Right forelimb (tissue), 1 donor: Measurements from ENCODE around the gene NAPEPLD.
"Not testable (repeated sequence)": the region's sequence is repeated elsewhere in the genome, so short reads cannot be mapped to it uniquely, and the experiment has no call there.

ENCODE experiments used
- DNase-seq: peaks from one replicate; pipeline ENCODE4 v3.0.0-alpha.2; 2018

The NAPEPLD gene

DNA sequence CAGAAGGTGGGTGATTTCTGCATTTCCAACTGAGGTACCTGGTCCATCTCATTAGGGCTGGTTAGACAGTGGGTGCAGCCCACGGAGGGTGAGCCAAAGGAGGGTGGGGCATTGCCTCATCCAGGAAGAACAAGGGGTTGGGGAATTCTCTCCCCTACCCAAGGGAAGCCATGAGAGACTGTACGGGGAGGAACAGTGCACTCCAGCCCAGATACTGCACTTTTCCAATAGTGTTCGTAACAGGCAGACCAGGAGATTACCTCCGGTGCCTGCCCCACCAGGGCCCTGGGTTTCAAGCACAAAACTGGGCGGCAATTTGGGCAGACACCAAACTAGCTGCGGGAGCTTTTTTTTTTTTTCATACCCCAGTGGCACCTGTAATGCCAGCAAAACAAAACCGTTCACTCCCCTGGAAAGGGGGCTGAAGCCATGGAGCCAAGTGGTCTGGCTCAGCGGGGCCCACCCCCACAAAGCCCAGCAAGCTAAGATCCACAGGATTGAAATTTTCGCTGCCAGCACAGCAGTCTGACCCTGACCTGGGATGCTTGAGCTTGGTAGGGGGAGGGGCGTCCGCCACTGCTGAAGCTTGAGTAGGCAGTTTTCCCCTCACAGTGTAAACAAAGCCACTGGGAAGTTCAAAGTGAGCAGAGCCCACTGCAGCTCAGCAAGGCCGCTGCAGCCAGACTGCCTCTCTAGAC is 42.7 kb downstream of the NAPEPLD start:
- no peak for DNase-seq

DNA sequence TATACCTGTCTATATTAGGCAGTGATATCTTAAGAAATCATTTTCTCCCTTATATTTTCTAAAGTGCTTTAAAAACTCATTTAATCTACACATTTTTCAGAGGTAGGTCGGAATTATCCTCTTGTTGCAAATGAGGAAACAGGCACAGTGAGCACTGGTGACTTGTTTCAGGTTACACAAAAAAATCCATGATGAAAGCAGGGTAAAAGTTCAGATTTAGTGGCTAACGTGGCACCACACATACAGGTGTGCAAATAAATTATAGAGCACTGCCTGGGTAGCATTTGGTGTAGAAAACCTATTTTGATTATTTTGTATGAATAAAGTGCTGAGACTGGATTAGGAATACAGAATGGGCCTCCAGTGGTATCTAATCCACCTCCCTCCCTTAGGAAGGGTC is 47.4 kb downstream of the NAPEPLD start:
- DNase-seq = no peak

DNA sequence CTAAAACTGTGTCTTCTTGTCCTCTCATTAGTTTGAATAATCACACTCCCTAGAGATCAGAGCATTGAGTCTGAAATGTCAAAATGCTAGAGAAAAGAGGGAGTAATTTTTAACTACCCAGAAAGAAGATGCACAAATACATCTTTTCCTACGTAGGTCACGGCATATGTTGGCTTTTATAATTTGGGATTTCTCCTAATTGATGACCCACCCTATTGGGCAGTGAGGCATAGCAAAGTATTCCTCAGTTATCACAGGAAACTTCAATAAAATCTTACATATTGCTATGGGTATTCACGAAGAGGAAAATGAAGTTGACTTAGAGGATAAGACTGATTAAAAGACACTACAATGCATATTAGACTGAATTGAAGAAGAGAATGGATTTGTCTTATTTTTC is 48.6 kb downstream of the NAPEPLD start:
- no peak for DNase-seq

DNA sequence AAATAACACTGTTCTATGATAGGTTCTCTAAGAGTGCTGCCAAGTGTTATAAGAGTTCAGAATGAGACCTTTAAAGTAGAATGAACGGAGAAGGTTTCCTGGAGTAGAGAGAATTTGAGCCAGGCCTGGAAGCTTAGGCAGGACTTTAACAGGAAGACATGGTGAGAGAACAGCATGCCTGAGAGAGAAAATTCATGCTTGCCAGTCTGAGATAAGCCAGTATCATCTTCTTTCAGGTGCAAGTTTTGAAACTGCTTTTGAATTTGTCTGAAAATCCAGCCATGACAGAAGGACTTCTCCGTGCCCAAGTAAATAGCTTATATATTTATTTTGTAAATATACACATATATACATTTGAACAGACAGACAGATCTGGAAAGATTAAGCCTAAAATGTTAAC is 51.9 kb downstream of the NAPEPLD start:
- no peak for DNase-seq

DNA sequence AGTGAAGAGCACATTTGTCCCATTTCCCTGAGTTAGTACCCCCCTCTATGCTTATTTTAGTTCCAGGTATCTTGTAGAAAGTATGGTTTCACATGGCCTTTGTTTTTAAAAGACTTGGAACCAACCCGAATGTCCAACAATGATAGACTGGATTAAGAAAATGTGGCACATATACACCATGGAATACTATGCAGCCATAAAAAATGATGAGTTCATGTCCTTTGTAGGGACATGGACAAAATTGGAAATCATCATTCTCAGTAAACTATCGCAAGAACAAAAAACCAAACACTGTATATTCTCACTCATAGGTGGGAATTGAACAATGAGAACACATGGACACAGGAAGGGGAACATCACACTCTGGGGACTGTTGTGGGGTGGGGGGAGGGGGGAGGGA is 53.3 kb downstream of the NAPEPLD start:
- DNase-seq = not testable (repeated sequence)

DNA sequence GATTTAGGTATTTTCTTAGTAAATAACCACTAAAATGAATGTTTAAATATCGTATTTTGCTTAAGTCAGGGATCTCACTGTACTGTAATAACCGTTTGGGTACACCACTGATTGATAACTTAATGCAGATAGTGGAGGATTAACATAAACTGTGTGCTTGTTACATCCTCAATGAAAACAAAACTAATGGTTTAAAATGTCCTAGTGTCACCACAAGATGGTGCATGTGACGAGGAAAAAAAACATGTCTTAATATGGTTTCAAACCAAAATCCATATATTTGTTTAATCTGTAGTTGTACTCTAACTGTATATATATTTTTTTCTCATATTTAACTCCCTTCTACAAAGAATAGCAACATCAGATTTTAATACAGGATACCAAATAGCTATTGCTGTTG is 54.8 kb downstream of the NAPEPLD start:
- no peak for DNase-seq

DNA sequence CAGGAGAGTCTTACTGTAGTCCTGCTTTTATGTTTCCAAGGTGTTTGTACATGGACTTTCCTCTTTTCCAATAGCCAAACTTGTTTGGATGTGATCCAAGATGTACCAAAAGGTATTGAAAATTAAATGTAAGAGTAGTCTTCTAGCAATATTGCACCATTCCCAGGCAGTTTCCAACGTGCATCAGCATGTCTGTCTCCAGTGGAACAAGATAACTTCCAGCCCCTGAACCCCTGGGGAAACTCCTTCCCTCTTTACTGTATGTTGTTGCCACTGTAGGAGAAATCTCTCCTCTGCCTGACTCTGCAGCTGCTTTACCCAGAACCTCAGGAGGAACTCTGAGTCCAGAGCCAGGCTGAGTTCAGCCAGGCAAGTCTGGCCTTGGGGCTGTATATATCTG is 55.5 kb downstream of the NAPEPLD start:
- no peak for DNase-seq

DNA sequence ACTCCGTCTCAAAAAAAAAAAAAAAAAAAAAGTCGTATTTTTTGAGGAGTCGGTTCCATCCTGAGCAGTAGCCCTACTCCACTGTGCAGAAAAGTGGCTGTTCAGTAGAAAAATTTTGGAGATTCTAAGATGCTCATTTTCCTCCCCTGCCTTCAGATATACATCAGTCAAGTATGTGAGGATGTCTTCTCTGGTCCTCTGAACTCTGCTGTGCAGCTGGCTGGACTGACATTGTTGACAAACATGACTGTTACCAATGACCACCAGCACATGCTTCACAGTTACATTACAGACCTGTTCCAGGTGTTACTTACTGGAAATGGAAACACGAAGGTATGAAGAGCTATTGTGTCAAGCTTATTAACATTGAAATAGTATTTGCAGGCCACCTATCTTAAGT is 56.6 kb downstream of the NAPEPLD start:
- DNase-seq = not testable (repeated sequence)

DNA sequence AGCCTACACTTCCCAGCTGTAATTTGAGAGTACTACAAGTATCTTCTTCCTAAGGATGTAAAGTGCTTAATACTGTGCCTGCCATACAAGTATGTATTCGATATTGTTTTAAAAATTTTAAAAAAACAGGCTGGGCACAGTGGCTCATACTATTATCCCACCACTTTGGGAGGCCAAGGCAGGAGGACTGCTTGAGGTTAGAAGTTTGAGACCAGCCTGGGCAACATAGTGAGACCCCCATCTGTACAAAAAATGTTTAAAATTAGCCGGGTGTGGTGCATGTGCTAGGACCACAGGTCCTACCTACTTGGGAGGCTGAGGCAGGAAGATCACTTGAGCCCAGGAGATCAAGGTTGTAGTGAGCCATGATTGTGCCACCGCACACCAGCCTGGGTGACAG is 65.7 kb downstream of the NAPEPLD start:
- no peak for DNase-seq

DNA sequence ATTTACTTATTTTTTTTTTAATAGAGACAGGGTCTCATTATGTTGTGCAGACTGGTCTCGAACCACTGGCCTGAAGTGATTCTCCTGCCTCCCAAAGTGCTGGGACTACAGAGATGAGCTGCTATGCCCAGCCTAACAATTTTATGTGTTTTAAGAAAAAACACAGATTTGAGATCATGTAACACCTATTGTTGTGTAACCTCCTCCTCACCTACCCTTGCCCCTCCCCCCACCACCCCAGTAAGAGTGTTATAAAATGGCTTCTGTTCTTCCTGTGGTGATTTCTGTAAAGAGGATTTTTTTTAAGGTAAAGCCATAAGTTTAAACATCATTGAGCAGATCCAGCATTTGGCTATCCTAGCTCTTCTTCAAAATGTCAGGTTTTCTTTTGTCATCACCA is 66.4 kb downstream of the NAPEPLD start:
- no peak for DNase-seq

DNA sequence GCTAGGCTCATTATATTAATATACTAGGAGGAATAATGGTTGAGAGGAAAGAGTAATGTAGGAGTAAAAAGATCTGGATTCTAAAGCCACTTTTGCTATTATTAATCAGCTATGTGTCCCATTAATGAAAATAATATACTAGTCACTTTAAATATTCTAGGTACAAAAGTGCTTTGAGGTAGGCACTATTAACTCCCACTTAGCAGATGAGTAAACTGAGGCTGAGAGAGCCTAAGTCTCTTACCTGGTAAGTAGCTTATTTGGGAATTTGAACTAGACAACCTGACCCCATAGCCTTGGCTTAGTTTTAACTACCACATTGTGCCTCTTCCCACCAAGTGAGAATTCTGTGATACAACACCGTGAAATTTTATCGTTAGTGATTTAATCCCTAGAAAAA is 68.0 kb downstream of the NAPEPLD start:
- DNase-seq = no peak

DNA sequence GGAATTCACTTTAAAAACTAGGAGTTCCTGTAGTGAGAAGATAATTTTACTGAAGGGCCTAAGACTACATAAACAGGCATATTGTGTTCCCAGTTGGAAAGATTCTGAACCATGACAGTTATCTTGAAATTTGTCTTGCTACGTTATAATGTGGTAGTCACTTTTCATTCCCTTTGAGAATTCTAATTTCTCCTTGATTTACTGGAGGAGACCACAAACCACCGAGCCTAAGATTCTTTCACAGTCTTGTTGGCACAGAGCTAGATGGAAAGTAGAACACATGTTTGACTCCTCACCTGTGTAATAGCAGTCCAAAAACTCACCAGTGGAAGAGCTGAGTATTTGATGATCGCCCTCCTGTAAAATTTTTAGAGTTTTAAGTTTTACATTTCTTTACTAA is 69.1 kb downstream of the NAPEPLD start:
- DNase-seq = no peak

DNA sequence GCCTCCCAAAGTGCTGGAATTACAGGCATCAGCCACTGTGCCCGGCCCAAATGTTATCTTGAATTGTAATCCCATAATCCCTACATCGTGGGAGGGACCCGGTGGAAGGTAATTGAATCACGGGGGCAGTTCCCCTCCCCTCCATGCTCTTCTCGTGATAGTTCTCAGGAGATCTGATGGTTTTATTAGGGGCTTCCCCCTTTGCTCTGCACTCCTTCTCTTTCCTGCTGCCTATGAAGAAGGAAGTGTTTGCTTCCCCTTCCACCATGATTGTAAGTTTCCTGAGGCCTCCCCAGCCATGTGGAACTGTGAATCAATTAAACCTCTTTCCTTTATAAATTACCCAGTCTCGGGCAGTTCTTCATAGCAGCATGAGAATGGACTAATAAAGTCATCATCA is 70.7 kb downstream of the NAPEPLD start:
- DNase-seq = not testable (repeated sequence)

DNA sequence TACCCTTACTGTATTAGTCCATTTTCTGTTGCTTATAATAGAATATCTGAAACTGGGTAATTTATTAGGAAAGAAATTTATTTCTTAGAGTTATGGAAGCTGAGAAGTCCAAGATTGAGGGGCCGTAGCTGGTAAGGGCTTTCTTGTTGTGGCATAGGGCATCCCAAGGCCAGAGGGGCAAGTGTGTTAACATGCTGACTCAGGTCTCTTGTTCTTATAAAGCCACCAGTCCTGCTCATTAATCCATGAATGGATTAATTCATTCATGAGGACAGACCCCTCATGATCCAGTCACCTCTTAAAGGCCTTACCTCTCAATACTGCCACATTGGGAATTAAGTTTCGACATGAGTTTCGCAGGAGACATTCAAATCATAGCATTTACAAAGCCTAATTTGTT is 71.6 kb downstream of the NAPEPLD start:
- DNase-seq = no peak

DNA sequence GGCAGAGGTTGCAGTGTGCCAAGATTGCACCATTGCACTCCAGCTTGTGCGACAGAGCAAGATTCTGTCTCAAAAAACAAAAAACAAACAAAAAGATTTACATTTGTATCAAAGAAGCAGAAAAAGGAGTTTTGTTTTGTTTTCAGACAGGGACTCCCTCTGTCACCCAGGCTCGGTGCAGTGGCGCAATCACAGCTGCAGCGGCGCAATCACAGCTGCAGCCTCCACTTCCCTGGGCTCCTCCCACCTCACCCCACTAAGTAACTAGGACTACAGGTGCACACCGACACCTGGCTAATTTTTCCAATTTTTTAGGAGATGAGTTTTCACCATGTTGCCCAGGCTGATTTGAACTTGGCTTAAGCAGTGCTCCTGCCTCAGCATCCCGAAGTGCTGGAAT is 72.1 kb downstream of the NAPEPLD start:
- no peak for DNase-seq

DNA sequence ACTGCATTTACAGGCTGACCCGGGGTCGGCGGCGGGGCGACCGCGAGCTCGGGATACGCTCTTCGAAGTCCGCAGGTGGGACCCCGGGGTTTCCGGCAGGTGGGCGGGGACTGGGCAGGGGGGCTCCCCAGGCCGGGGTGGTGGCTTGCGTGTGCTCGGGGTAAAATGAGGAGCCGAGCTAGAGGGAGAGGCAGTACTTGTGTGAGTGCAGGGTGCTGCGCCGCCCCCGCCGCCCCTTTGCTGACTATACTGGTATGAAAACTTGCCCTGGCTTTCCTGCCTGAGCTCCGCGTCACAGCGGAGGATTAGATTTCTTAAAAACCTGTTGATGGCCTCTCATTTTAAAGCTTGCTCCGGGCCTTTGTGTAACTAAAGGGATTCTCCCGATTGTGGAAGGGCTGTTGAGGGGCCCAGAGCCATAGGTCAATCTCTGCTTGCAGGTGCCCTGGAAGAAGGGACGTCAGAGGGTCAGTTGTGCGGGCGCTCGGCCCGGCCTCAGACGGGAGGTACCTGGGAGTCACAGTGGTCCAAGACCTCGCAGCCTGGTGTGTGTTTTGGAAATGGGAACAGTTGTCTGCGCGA is 73.5 kb downstream of the NAPEPLD start:
- peak; percentile 59 for DNase-seq

DNA sequence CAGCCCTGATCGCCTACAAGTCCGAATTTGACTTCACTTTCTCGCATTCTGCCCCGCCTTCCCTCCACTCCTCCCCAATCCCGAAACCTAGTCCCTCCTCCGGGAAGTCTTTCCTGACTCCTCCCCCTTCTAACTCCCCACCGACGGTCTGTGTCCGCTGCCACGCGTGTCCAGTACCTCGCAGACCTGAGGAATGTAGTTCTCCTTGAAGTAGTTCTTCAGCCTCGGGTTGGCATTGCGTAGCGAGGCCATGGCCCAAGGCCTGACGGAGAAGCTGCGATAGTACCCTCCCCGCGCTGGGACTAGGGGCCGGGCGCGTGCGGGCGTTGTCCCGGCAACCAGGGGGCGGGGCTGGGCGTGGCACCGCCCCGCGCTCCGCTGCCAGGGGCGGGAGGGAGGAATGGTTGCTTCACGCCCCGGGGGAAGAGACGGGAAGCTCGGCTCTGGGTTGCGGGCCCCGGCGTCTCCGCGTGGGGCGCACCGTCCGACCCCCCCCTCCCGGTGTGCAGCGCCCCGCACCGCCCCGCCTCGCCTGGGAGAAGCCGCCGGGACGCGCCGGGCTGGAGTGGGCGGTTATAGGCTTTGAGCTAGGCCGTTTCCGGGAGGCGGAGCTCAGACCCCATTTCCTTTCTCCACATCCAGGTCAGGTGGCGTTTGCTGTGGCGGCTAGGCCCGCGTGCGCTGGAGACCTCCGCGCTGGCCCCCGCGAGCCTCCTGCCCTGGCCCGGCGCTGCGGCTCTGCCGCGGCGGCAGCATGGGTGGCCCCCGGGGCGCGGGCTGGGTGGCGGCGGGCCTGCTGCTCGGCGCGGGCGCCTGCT is 74.2 kb downstream of the NAPEPLD start, which contains the start of the genes ARMC10 and FBXL13:
ARMC10 (plus strand) TSS at position 622 of the 818 bp plus-strand sequence; CDS start at position 755, 133 bp downstream.
FBXL13 (minus strand) TSS at position 278 of the 818 bp plus-strand sequence.
- peak; percentile 97 for DNase-seq

DNA sequence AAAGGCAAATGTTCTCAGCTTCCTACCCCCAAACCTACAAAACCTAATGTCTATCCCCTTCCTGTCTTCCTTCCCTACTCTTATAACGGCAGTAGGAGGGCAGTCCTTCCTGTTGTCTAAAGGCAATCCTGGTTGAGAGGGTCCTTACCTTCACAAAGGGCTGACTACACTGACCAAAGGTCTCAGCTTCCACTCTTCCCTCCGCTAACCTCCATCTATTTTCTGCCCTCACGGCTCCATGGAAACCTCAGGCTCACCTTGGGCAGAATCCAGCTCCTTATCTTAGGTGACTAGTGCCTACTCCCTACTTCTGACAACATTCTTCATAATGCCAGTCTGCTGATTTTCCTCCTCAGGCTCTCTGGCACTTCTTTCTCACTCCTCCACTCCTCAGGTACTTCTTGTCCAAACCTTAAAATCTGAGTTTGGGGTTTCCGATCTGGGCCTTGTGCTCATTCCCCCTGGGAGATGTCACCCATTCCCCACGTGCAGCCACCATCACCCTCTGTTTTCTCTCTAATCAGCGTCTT is 74.8 kb downstream of the NAPEPLD start:
- no peak for DNase-seq

DNA sequence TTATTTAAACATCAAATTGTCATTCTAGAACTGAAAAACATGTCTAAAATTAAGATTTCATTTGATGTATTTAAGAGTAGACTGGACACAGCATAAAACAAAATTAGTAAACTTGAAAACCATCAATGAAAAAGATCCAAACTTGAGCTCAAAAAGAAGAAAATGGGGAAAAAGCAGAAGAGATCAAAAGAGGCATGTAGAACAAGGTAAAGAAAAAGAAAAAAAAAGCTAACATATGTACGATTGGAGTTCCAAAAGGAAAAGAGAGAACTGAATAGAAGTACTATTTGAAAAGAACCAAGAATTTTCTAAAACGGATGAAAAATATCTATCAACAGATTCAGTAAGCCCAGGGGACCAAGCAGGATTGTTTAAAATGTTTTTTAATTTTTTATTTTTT is 77.9 kb downstream of the NAPEPLD start:
- DNase-seq = no peak

DNA sequence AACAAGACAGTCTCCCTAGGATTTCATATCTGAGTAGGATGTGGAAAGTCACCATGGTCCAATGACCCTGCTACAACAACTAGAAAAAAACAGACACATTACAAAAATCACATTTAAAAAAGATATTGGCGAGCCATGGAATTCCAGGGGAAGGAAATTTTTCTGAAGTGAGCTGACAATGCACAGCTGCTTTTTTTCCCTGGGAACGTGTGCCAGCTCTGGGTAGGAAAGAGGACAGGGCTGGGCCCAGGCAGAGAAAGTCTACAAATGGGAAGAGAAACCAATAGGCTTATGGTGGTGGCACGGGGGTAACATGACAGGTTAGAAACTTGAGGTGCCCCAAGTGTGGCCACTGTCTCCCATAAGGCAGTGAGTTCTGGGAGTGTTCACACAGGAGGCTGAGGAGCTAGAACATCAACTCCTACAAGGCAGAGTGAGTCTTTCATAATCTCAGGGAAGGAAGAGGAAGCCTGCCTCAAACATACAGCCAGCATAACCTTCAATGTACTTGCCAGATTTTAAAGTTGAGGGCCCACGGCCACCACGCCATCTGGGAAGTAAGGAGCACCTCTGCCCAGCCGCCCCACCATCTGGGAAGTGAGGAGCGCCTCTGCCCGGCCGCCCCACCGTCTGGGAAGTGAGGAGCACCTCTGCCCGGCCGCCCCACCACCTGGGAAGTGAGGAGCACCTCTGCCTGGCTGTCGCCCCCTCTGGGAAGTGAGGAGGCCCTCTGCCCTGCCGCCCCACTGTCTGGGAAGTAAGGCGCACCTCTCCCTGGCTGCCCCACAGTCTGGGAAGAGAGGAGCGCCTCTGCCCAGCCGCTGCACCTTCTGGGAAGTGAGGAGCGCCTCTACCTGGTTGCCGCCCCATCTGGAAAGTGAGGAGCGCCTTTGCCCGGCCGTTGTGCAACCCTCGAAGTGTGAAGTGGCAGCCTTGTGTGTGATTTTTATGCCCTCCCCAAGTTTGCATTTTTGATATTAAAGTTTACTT is 80.2 kb downstream of the NAPEPLD start:
- DNase-seq = no peak

DNA sequence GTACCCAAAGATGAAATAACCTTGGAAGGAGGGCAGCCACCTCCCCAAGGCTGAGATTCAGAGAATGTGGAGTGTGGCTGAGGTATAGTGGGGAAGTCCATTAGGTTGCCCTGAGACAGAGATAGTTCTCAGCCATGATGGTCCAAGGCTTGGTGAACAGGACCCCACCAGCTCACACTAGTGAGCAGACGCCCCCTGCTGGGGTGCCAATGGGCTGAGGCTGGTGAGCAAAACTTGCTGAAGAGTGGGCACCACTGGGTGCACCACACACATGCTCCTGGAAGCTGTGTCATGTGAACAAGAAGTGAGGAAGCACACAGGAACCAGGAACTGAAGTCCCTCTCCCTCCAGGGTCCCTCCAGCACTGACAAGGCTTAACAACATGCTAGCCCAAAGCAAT is 83.2 kb downstream of the NAPEPLD start:
- no peak for DNase-seq

DNA sequence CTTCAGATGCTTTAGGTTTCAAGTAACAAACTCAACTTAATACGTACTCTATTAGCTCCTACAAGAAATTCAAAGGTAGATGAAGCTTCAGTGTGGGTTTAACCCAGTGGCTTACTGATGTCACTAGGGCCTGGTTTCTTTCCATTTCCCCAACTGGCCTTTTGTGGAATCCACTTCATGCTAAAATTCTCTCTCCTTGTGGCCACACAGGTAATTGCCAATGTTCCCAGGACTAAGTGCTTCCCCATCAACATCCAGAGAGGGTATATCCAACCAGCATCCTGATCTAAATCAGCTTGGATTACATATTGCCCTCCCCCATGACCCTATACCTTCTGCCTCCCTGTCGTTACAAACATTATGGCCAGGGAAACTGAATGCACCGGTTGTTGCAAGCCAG is 85.0 kb downstream of the NAPEPLD start:
- no peak for DNase-seq
